OCI-LY7 (cell line): Measurements from ENCODE around the gene DDA1. TPM values are rescaled to one million over a fixed set of nuclear protein-coding genes. Genes with fewer than 3 reads are reported as not detected.

Experiments
- BruUV-seq: library from RNA; stranded (reverse); fragments of 400-500 nt; replicated peaks from 2 replicates; lab custom pipeline; 2021; lab: Mats Ljungman, UMichigan
- CTCF ChIA-PET: fragments of 300-600 bp; sonication (Branson Sonifier 250); formaldehyde crosslinking; loops from one replicate; lab custom pipeline; 2022; ENCODE audit warnings: antibody characterized with exemption; ENCODE audit not compliant: unreplicated experiment; lab: Charles Lee
- POLR2A ChIA-PET: fragments of 300-600 bp; sonication (Branson Sonifier 250); formaldehyde crosslinking; loops from one replicate; lab custom pipeline; 2022; ENCODE audit warnings: antibody characterized with exemption; lab: Charles Lee
- DNase-seq: peaks from one replicate; pipeline ENCODE4 v3.0.0-alpha.2; 2015; ENCODE audit warnings: low spot score
- H2AFZ ChIP-seq: fragments of 200-600 bp; sonication (generic), shearing (Covaris generic); 2 replicates; pipeline ENCODE4 v1.6.1; 2014; ENCODE audit warnings: mild to moderate bottlenecking, antibody characterized with exemption, low read length, moderate library complexity
- H3K27ac ChIP-seq: fragments of 200-600 bp; sonication (generic); 2 replicates; pipeline ENCODE4 v1.5.1; 2014; ENCODE audit warnings: mixed run types, low read depth, mild to moderate bottlenecking, moderate library complexity, low read length, inconsistent platforms; ENCODE audit not compliant: poor library complexity, severe bottlenecking
- H3K36me3 ChIP-seq: fragments of 200-600 bp; sonication (generic); 2 replicates; pipeline ENCODE4 v1.6.1; 2014; ENCODE audit warnings: mild to moderate bottlenecking, antibody characterized with exemption, low read length, moderate library complexity, mixed read lengths; ENCODE audit not compliant: insufficient read depth
- H3K4me1 ChIP-seq: fragments of 200-600 bp; sonication (generic); 2 replicates; pipeline ENCODE4 v1.5.1; 2014; ENCODE audit warnings: mild to moderate bottlenecking, low read length; ENCODE audit not compliant: insufficient read depth, poor library complexity, severe bottlenecking
- H3K4me2 ChIP-seq: fragments of 200-600 bp; sonication (generic); 2 replicates; pipeline ENCODE4 v1.6.1; 2014; ENCODE audit warnings: mild to moderate bottlenecking, low read length
- H3K4me3 ChIP-seq: fragments of 200-600 bp; sonication (generic); 2 replicates; pipeline ENCODE4 v1.5.1; 2014; ENCODE audit warnings: mild to moderate bottlenecking, low read depth, low read length; ENCODE audit not compliant: poor library complexity, severe bottlenecking
- H3K79me2 ChIP-seq: fragments of 200-600 bp; sonication (generic); 2 replicates; pipeline ENCODE4 v1.6.1; 2016; ENCODE audit warnings: low read depth, mild to moderate bottlenecking, low read length, moderate library complexity, mixed read lengths; ENCODE audit not compliant: insufficient read depth
- H3K9me2 ChIP-seq: fragments of 200-600 bp; sonication (generic); 2 replicates; pipeline ENCODE4 v1.6.1; 2016; ENCODE audit warnings: mild to moderate bottlenecking, low read length, mixed read lengths; ENCODE audit not compliant: insufficient read depth
- H3K9me3 ChIP-seq: fragments of 200-600 bp; sonication (generic); 2 replicates; pipeline ENCODE4 v1.6.1; 2014; ENCODE audit warnings: mild to moderate bottlenecking, mixed run types, low read length, mixed read lengths
- H4K20me1 ChIP-seq: fragments of 200-600 bp; sonication (generic); 2 replicates; pipeline ENCODE4 v1.6.1; 2014; ENCODE audit warnings: mild to moderate bottlenecking, antibody characterized with exemption, low read length, moderate library complexity, mixed read lengths; ENCODE audit not compliant: insufficient read depth
- EZH2phosphoT487 ChIP-seq: fragments of 200-600 bp; sonication (generic); IDR thresholded peaks from 2 replicates; pipeline ENCODE4 v1.6.1; 2018; ENCODE audit warnings: low read depth, borderline replicate concordance, mild to moderate bottlenecking, mixed run types, antibody characterized with exemption, low read length, moderate library complexity, mixed read lengths
- intact Hi-C: fragments of 100-400 bp; cut with micrococcal nuclease; formaldehyde crosslinking; loops from one replicate; pipeline ENCODE4 v1.10.0; 2022; ENCODE audit not compliant: unreplicated experiment
- total RNA-seq, 2 experiments: library from RNA; depleted of rRNA in 1 of 2; stranded (reverse); fragments of >200 nt in 1 of 2; shearing (Covaris generic) in 1 of 2; gene quantifications; 2 replicates each; pipeline ENCODE4 v1.2.3, GENCODE V29; 2014 to 2022
- TF ChIP-seq, protein P1 (sequence below): fragments of 200-600 bp; sonication (generic); conservative IDR thresholded peaks from 2 replicates; pipeline ENCODE4 v1.5.1; 2014; ENCODE audit warnings: mild to moderate bottlenecking, antibody characterized with exemption, low read length, moderate library complexity, mixed read lengths

Gene DDA1
- total RNA-seq, 2 experiments from 2014 or later: 36.6 to 48.8 TPM

DNA sequence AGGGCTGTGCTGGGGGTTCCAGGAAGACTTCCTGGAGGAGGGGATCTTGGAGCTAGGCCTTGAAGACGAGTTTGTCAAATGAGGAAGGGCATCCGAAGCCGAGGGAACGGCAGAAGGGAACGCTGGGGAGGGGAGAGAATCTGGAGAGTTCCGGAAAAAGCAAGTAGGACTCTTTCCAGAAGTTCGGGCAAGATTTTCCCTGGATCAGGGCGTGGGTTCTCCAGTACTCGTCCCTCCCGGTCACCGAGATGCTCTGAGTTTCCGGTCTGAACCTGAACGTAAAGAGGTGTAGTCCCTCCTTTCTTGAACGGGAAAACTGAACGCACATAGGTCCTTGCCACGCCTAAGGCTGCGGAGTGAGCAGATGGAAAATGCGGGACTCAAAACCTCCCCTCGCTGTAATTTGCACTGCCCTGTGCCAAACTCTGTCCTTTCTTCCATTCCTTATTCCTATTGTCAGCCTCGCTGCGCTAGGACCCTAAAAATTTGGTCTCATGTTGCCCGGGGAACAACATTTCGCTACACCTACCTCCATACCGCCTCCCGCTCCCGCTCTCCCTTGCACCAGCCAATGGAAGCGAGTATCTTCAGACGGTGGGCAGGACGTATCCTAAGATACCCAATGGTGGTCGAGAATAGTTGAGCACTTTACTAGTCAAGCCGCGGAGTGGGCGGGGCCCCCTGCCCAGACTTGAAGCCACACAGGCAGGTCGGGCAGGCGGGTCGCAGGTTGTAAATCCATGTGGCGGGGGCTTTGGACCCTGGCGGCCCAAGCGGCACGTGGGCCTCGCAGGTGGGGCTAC is 27.7 kb downstream of the DDA1 start, which contains the start of gene GTPBP3:
Gene GTPBP3, plus strand, starts transcription at position 682 of the 803 bp plus-strand sequence. Its CDS starts 59 bp downstream, at position 741.
- TSS peak; percentile 94 for BruUV-seq
- ChIA-PET POLR2A (interaction anchor here (0.7 kb wide), 1 partner anchor 652 kb away, joined by 4 read pairs; no protein-coding TSS in a partner anchor), CTCF (no interaction called here)
- Histone ChIP-seq H3K79me2 (peaks cover 12% of the 10 kb centered on the region; the same call in 1 of the 2 replicates), H3K9me3 (no peaks in the 10 kb centered on the region), H3K4me3 (peak within 1 kb of the TSS; percentile 83), H3K36me3 (peaks cover 25% of the 10 kb centered on the region), H4K20me1 (peaks cover 7% of the 10 kb centered on the region; the same call in 1 of the 2 replicates), H3K9me2 (no peaks in the 10 kb centered on the region), H2AFZ (peak within 1 kb of the TSS; percentile 55; the same call in 1 of the 2 replicates), H3K27ac (peak within 1 kb of the TSS; percentile 88), H3K4me1 (peaks cover 39% of the 10 kb centered on the region), H3K4me2 (peak within 1 kb of the TSS; percentile 79)
- DNase-seq: peak; percentile 100
- TF ChIP-seq EZH2phosphoT487: no peak
- TF ChIP-seq, protein P1, sequence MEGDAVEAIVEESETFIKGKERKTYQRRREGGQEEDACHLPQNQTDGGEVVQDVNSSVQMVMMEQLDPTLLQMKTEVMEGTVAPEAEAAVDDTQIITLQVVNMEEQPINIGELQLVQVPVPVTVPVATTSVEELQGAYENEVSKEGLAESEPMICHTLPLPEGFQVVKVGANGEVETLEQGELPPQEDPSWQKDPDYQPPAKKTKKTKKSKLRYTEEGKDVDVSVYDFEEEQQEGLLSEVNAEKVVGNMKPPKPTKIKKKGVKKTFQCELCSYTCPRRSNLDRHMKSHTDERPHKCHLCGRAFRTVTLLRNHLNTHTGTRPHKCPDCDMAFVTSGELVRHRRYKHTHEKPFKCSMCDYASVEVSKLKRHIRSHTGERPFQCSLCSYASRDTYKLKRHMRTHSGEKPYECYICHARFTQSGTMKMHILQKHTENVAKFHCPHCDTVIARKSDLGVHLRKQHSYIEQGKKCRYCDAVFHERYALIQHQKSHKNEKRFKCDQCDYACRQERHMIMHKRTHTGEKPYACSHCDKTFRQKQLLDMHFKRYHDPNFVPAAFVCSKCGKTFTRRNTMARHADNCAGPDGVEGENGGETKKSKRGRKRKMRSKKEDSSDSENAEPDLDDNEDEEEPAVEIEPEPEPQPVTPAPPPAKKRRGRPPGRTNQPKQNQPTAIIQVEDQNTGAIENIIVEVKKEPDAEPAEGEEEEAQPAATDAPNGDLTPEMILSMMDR: no peak
- intact Hi-C loops: no loop called here

DNA sequence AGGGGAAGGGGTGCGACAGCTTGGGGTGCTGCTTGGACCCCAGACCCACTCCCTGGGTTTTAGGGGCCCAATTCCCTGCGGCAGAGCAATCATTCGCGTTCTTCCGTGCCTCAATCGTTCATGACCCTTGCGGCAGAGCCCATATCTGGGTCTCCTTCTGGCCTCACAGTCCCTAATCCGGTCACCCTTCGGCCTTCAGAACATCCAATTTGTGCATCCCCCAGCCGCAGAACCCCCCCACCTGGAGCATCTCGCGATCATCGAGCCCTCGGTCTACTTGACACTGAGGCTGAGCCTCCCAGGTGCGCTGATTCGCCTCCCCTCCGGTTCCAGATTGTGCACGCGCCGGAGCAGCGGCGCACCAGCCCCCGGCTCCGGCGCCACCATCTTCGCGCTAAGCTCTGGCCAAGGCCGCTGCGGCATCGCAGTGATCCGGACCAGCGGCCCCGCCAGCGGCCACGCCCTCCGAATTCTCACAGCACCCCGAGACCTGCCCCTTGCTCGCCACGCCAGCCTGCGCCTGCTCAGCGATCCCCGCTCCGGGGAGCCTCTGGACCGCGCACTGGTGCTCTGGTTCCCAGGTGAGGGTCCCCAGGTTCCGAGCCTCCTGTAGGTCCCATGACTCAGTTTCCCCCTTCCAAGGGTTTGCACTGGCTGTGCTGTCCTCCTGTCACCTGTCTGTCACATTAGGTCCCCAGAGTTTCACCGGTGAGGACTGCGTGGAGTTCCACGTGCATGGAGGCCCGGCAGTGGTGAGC is 28.5 kb downstream of the DDA1 start:
- Histone ChIP-seq H3K27ac (peak overlapping the region; percentile 88), H3K4me1 (peaks cover 37% of the 10 kb centered on the region), H3K4me3 (peak overlapping the region; percentile 83), H3K9me3 (no peaks in the 10 kb centered on the region), H3K36me3 (peaks cover 32% of the 10 kb centered on the region), H2AFZ (peak overlapping the region; percentile 46; the same call in 1 of the 2 replicates), H3K9me2 (no peaks in the 10 kb centered on the region), H4K20me1 (peaks cover 7% of the 10 kb centered on the region; the same call in 1 of the 2 replicates), H3K79me2 (peaks cover 12% of the 10 kb centered on the region; the same call in 1 of the 2 replicates), H3K4me2 (peak overlapping the region; percentile 71)
- peak; percentile 74 for DNase-seq
- intact Hi-C loops: no loop called here
- POLR2A ChIA-PET: interaction anchor here (0.6 to 1.2 kb wide), 3 partner anchors 19 to 82 kb away, joined by 3 read pairs; partner anchors contain the start of gene MVB12A
- TSS peak; percentile 56 for BruUV-seq
- TF ChIP-seq EZH2phosphoT487: no peak
- TF ChIP-seq, protein P1: no peak
- CTCF ChIA-PET: no interaction called here
